Osteoblast (primary cell): ENCODE data around the gene SART3. TPM values are rescaled to one million over a fixed set of nuclear protein-coding genes. Genes with fewer than 3 reads are reported as not detected.
A peak's percentile ranks its signal among the peaks of the same experiment; 100 is the strongest.

Experiments
- DNase-seq: peaks from one replicate; pipeline ENCODE4 v3.0.0; 2011; ENCODE audit warnings: low spot score, mixed read lengths; ENCODE audit not compliant: insufficient read length; ENCODE audit errors: missing footprints
- H2AFZ ChIP-seq: 2 replicates; pipeline ENCODE4 v1.6.0; 2011; ENCODE audit warnings: mild to moderate bottlenecking, low read length
- H3K27ac ChIP-seq: 2 replicates; pipeline ENCODE4 v1.5.1; 2011; ENCODE audit warnings: mild to moderate bottlenecking, low read depth, low read length, moderate library complexity
- H3K27me3 ChIP-seq: 2 replicates; pipeline ENCODE4 v1.6.0; 2012; ENCODE audit warnings: mild to moderate bottlenecking, control low read depth, inconsistent platforms, low read length, moderate library complexity; ENCODE audit not compliant: insufficient read depth
- H3K36me3 ChIP-seq: 2 replicates; pipeline ENCODE4 v1.5.1; 2011; ENCODE audit warnings: mild to moderate bottlenecking, low read length, control low read depth, moderate library complexity; ENCODE audit not compliant: insufficient read depth
- H3K4me1 ChIP-seq: 2 replicates; pipeline ENCODE4 v1.5.1; 2011; ENCODE audit warnings: mild to moderate bottlenecking, low read length, control low read depth, moderate library complexity; ENCODE audit not compliant: insufficient read depth
- H3K4me2 ChIP-seq: 2 replicates; pipeline ENCODE4 v1.6.0; 2011; ENCODE audit warnings: mild to moderate bottlenecking, low read length; ENCODE audit not compliant: insufficient read depth
- H3K4me3 ChIP-seq: fragments of 200-600 bp; sonication (generic); 3 replicates; pipeline ENCODE4 v1.5.1; 2012; ENCODE audit warnings: mild to moderate bottlenecking, low read length, inconsistent platforms; ENCODE audit not compliant: insufficient read depth
- H3K79me2 ChIP-seq: 2 replicates; pipeline ENCODE4 v1.6.0; 2012; ENCODE audit warnings: mild to moderate bottlenecking, low read length, control low read depth, inconsistent platforms; ENCODE audit not compliant: insufficient read depth
- H3K9me3 ChIP-seq: 2 replicates; pipeline ENCODE4 v1.5.1; 2011; ENCODE audit warnings: low read depth, low read length, control low read depth
- H4K20me1 ChIP-seq: 2 replicates; pipeline ENCODE4 v1.6.0; 2012; ENCODE audit warnings: mild to moderate bottlenecking, low read length, control low read depth; ENCODE audit not compliant: insufficient read depth
- CTCF ChIP-seq: IDR thresholded peaks from 2 replicates; pipeline ENCODE4 v1.5.1; 2011; ENCODE audit warnings: mild to moderate bottlenecking, low read depth, low read length, moderate library complexity; ENCODE audit errors: extremely low read depth
- total RNA-seq: library from RNA; depleted of rRNA; stranded (reverse); fragments of >200 nt; gene quantifications from 2 replicates; pipeline ENCODE4 v1.2.3, GENCODE V29; 2012

Gene SART3
- total RNA-seq, 1 donor: 57.9 TPM

DNA sequence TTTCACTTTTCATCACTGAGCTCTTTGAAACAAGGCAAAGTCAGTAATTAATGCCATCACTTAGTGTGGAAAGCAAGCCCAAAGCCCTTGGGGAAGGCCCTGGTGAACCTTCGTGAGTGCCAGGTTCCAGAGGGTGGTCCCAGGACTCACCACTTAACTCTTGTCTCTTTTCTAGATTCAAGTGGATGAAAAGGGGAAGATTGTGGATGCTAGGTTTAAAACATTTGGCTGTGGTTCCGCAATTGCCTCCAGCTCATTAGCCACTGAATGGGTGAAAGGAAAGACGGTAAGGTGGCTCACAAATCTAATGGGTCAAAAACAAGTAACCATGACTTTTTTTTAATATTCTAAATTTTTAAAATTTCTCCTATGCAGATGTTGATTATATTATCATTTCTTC, 4.2 kb upstream of the SART3 start:
- H4K20me1 ChIP-seq: peaks cover 6% of the 10 kb centered on the region
- H3K4me1 ChIP-seq: peaks cover 28% of the 10 kb centered on the region
- no peaks in the 10 kb centered on the region for H3K9me3 ChIP-seq
- no peak overlapping the region for H3K4me2 ChIP-seq
- no peak overlapping the region for H2AFZ ChIP-seq
- DNase-seq: no peak
- no peaks in the 10 kb centered on the region for H3K27me3 ChIP-seq
- no peak overlapping the region for H3K4me3 ChIP-seq
- no peak for TF ChIP-seq CTCF
- H3K36me3 ChIP-seq: peaks cover 50% of the 10 kb centered on the region
- H3K27ac ChIP-seq: no peak overlapping the region
- H3K79me2 ChIP-seq: peaks cover 28% of the 10 kb centered on the region

DNA sequence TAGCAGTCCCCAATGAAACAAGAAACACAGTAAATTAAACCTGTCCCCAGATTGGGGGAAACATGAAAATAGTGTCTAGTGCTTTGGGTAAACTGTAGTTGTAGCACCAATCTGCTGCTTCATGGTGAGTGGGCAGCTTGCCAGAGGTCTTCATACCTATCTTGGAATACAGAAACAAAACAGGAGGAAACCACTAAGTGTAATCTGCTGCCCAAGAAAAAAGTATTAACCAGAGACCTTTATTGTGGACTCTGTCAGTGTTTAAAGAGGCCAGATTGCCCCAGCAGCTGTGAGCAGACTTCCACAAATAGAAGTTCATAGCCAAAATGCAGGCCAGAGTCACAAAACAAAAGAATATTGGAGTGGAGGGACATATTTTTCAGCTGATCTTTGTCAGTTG, 3.8 kb upstream of the SART3 start:
- H2AFZ ChIP-seq: no peak overlapping the region
- H3K79me2 ChIP-seq: peaks cover 32% of the 10 kb centered on the region
- H3K4me3 ChIP-seq: no peak overlapping the region
- no peaks in the 10 kb centered on the region for H3K9me3 ChIP-seq
- peaks cover 50% of the 10 kb centered on the region for H3K36me3 ChIP-seq
- no peaks in the 10 kb centered on the region for H3K27me3 ChIP-seq
- H4K20me1 ChIP-seq: peaks cover 10% of the 10 kb centered on the region
- DNase-seq: no peak
- H3K4me2 ChIP-seq: no peak overlapping the region
- no peak for TF ChIP-seq CTCF
- peaks cover 33% of the 10 kb centered on the region for H3K4me1 ChIP-seq
- H3K27ac ChIP-seq: no peak overlapping the region

DNA sequence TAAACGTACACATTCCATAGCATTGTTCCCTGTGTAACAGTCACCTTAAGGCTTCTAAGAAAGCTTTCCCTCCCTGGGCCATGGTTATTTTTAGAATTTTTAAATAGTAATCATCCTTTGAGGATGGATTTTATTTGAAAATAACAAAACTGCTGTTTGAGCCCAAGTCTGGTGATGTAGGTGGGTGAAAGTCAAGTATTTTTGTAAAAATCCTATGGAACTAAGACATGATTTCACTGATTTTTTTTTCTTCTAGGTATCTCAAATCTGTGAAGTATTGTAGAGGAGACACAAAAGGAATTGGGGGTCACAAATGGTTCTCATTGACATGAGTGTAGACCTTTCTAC, 2.8 kb upstream of the SART3 start:
- Histone ChIP-seq H3K36me3 (peaks cover 47% of the 10 kb centered on the region), H3K27ac (peak overlapping the region; percentile 71), H2AFZ (no peak overlapping the region), H3K4me2 (peak overlapping the region; percentile 89), H3K4me1 (peaks cover 35% of the 10 kb centered on the region), H4K20me1 (peaks cover 13% of the 10 kb centered on the region), H3K9me3 (no peaks in the 10 kb centered on the region), H3K4me3 (peak overlapping the region; percentile 88), H3K79me2 (peaks cover 41% of the 10 kb centered on the region), H3K27me3 (no peaks in the 10 kb centered on the region)
- DNase-seq: no peak
- TF ChIP-seq CTCF: no peak

DNA sequence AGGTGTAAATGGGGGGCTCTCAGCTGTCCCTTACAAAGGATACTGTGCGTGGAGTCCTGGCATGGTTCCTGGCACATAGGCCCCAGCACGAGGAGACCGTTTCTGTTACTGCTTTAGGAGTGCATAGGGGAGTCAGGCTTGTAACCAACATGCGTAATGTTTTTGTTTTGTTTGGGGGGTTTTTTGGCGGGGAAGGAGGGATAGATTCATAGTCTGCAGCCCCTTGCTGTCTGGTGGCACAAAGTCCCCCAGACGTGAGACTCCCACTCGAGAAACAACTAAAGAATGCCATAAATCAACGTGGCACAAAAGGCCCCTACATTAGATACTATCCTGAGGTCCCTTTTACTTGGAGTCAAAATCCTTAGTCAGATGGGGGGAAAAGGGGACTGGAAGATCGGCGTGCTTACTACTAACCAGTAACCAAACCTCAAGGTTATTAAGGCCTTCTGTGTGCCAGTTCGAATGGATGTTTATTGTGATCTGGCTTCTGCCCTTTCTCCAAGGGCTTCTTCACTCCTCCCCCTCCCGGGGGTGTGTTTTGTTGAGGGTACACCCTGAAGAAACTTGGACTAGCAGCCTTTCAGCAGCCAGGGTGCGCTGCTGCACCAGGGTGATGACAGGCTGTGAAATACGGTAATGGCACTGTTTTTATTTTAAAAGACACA, 2.3 kb upstream of the SART3 start:
- Histone ChIP-seq H3K4me2 (peak overlapping the region; percentile 89), H2AFZ (peak overlapping the region; percentile 24), H3K4me1 (peaks cover 35% of the 10 kb centered on the region), H3K27ac (peak overlapping the region; percentile 71), H3K9me3 (no peaks in the 10 kb centered on the region), H3K4me3 (peak overlapping the region; percentile 88), H3K36me3 (peaks cover 42% of the 10 kb centered on the region), H3K27me3 (no peaks in the 10 kb centered on the region), H3K79me2 (peaks cover 45% of the 10 kb centered on the region), H4K20me1 (peaks cover 15% of the 10 kb centered on the region)
- TF ChIP-seq CTCF: peak; percentile 98
- DNase-seq: peak; percentile 92
